ENCODE results near the gene ZNF652. TPM values are rescaled to one million over a fixed set of nuclear protein-coding genes. Genes with fewer than 3 reads are reported as not detected.

The ZNF652 gene
- total RNA-seq = 100 to 1,000 TPM in 2 of 4 donors, 10 to 100 TPM in 2; 56.0 to 124 (median 92.2) TPM

GRCh38 chr17:49361902-49362722 lies at the start of gene ZNF652:
TSS of gene ZNF652 (minus strand) at chr17:49362250. CDS start at chr17:49317725, 44,525 bp downstream.
- ATAC-seq = peak; percentile 91
- 0 to 1% methylated on average over 6 to 8 of the region's 106 CpGs for WGBS, 2 donors (ENCODE audit: low coverage in 1 of 2)
- H3K9me3 ChIP-seq = no peaks in the 10 kb centered on the region
- no peaks in the 10 kb centered on the region for H3K27me3 ChIP-seq
- no peaks in the 10 kb centered on the region for H3K36me3 ChIP-seq
- H3K27ac ChIP-seq = peak within 1 kb of the TSS; percentile 75 to 96 (median 95)
- peak within 1 kb of the TSS; percentile 84 to 93 for H3K4me3 ChIP-seq
- H3K4me1 ChIP-seq = peaks cover 0 to 51% (median 13%) of the 10 kb centered on the region in 3 donors
- TF ChIP-seq POLR2AphosphoS5 (IDR thresholded peaks at IDR 0.05) (no peak), EP300 (IDR thresholded peaks at IDR 0.05) (no peak), POLR2A (IDR thresholded peaks at IDR 0.05) (peak; percentile 40 to 50)
- TF ChIP-seq, protein P1, sequence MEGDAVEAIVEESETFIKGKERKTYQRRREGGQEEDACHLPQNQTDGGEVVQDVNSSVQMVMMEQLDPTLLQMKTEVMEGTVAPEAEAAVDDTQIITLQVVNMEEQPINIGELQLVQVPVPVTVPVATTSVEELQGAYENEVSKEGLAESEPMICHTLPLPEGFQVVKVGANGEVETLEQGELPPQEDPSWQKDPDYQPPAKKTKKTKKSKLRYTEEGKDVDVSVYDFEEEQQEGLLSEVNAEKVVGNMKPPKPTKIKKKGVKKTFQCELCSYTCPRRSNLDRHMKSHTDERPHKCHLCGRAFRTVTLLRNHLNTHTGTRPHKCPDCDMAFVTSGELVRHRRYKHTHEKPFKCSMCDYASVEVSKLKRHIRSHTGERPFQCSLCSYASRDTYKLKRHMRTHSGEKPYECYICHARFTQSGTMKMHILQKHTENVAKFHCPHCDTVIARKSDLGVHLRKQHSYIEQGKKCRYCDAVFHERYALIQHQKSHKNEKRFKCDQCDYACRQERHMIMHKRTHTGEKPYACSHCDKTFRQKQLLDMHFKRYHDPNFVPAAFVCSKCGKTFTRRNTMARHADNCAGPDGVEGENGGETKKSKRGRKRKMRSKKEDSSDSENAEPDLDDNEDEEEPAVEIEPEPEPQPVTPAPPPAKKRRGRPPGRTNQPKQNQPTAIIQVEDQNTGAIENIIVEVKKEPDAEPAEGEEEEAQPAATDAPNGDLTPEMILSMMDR (IDR thresholded peaks at IDR 0.05) = peak in 1 of 4 experiments; percentile 26

DNA sequence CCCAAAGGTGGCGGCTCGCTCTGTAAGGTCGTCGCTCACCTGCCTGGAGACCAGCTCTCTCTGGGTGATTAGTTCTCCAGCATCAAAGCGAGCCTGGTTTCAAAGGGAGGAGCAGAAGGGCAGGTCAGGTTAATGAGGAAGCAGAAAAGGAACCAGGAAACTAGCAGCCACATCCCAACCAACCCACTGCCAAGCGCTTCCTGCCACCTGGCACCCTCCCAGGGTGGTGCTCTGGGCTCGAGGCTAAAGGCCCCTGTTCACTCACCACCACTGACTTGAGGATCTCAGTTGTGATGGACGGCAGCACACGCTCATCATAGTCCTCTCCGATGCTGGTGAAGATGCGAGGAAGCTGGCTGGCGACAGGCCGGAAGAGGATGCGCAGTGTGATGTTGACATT lies 47.0 kb upstream of the ZNF652 start:
- ATAC-seq = no peak
- TF ChIP-seq, protein P1 (IDR thresholded peaks at IDR 0.05) = no peak
- TF ChIP-seq POLR2AphosphoS5 (IDR thresholded peaks at IDR 0.05) (no peak), POLR2A (IDR thresholded peaks at IDR 0.05) (no peak), EP300 (IDR thresholded peaks at IDR 0.05) (no peak)
- H3K9me3 ChIP-seq = no peaks in the 10 kb centered on the region
- no peak overlapping the region for H3K27ac ChIP-seq
- H3K4me1 ChIP-seq = peaks cover 0 to 27% (median 0%) of the 10 kb centered on the region in 3 donors
- no peak overlapping the region for H3K4me3 ChIP-seq
- H3K36me3 ChIP-seq = peaks cover 0 to 91% of the 10 kb centered on the region in 2 donors
- 91 to 94% methylated on average over 5 to 7 of the region's 14 CpGs for WGBS, 2 donors (ENCODE audit: low coverage in 1 of 2)
- no peaks in the 10 kb centered on the region for H3K27me3 ChIP-seq

GRCh38 chr17:49407981-49408501 lies 46.0 kb upstream of the ZNF652 start:
- peaks cover 0 to 24% (median 0%) of the 10 kb centered on the region in 3 donors for H3K4me1 ChIP-seq
- no peak for TF ChIP-seq EP300 (IDR thresholded peaks at IDR 0.05)
- TF ChIP-seq, protein P1 (IDR thresholded peaks at IDR 0.05) = peak in 2 of 4 experiments; percentile 43 to 64
- no peak overlapping the region for H3K4me3 ChIP-seq
- H3K27ac ChIP-seq = no peak overlapping the region
- no peaks in the 10 kb centered on the region for H3K27me3 ChIP-seq
- WGBS, 2 donors (ENCODE audit: low coverage in 1 of 2) = 0 to 80% methylated on average over 1 to 2 of the region's 9 CpGs
- no peaks in the 10 kb centered on the region for H3K9me3 ChIP-seq
- no peak for ATAC-seq
- H3K36me3 ChIP-seq = peaks cover 0 to 99% of the 10 kb centered on the region in 2 donors

DNA sequence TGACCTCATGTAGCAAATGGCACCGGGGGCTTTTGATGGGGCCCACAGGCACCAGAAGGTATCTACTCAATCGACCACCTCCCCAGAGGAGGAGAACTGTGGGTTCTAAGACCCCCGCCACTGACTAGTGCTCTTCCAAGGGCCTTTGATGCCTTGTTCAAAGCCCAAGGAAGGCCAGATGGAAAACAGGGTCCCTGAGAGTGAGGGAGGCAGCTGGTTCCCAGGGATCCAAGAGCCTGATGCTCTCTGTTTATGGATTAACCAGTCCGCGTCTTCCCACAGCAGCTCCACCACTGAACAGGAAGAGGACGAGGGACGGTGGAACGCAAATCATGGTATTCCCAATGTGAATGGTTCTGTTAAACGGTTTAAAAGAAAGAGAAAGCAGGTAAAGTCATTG lies 45.0 kb upstream of the ZNF652 start:
- H3K27me3 ChIP-seq = no peaks in the 10 kb centered on the region
- H3K9me3 ChIP-seq = no peaks in the 10 kb centered on the region
- TF ChIP-seq POLR2A (IDR thresholded peaks at IDR 0.05) (no peak), POLR2AphosphoS5 (IDR thresholded peaks at IDR 0.05) (no peak), EP300 (IDR thresholded peaks at IDR 0.05) (no peak)
- TF ChIP-seq, protein P1 (IDR thresholded peaks at IDR 0.05) = no peak
- peaks cover 0 to 98% of the 10 kb centered on the region in 2 donors for H3K36me3 ChIP-seq
- H3K4me3 ChIP-seq = no peak overlapping the region
- 77 to 89% methylated on average over 4 to 5 of the region's 9 CpGs for WGBS, 2 donors (ENCODE audit: low coverage in 1 of 2)
- H3K27ac ChIP-seq = no peak overlapping the region
- H3K4me1 ChIP-seq = peaks cover 0 to 29% (median 0%) of the 10 kb centered on the region in 3 donors
- no peak for ATAC-seq
